GM18505 (cell line): Measurements from ENCODE around the gene PIK3CG.
"Not testable (repeated sequence)": the region's sequence is repeated elsewhere in the genome, so short reads cannot be mapped to it uniquely, and the experiment has no call there.

Experiments
- ATAC-seq: cut with Tn5 transposase; IDR thresholded peaks from one replicate; pipeline ENCODE4 v1.9.1; 2021; ENCODE audit not compliant: unreplicated experiment
- POLR2A ChIP-seq: IDR thresholded peaks from 4 replicates; pipeline ENCODE4 v1.6.1; 2011; ENCODE audit warnings: borderline replicate concordance; ENCODE audit not compliant: insufficient read depth, insufficient read length; ENCODE audit errors: extremely low read depth

Gene PIK3CG

DNA sequence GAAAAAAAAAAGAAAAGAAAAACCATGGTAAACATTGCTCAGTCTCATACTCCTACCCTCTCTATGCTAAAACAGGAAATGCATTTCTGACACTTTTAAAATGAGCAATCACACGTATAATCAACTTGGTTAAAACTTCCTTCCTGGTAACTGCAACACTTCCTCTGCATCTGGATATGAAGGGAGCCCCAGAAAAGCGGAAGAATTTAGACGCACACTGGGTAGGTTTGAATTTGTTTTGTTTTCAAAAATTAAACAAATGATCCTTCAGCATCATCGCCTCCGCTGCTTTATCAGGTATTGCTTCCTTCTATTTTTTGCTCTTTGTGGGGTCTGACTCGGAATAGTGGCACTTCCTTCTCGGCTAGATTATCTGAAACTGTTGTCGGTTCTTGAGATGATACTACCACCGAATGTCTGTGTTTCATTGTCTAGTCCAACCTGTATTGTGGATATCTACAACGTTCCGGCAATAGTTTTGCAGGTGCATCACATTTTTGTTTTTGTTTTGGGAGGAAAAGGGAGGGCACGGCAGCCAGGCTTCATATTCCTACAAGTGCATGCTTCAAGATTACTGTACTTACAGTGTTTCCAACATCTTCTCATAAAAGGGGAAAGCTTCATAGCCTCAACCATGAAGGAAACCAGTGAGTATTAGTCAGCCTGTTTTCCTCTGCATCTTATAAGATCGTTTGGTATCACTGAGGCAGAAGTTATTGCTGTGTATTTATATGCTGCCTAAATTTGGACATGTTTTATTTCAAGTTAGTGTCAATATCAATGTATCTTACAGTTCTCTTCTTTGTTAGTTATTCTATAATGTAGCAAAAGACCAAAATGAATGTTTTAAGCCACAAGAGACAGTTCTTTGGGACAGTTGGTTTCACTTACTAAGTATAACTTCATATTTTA, at the start of gene PIK3CG:
Gene PIK3CG (plus strand): TSS at position 153 of the 912 bp plus-strand sequence. CDS start 2,280 bp downstream, outside the sequence.
- peak; percentile 56 for ATAC-seq
- peak; percentile 34 for TF ChIP-seq POLR2A

DNA sequence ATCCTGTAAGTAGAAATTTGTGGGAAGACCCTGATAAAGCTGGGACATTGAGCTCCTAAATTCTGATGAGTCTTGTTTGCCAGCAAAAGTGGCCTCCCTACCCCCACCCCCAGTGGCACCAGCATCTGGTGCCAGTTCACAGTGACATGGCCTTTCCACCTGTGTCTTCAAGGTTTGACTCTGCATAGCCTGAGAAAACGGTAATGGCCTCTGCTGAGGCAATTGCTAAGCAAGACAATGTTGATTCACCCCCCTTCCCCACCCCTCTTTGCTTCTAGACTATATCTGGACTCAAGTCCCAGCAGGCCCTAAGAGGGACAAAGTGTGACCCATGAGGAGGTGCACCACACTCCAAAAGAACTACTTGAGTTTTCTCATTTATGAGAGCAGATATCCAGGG, 48.0 kb upstream of the PIK3CG start:
- no peak for ATAC-seq
- no peak for TF ChIP-seq POLR2A

DNA sequence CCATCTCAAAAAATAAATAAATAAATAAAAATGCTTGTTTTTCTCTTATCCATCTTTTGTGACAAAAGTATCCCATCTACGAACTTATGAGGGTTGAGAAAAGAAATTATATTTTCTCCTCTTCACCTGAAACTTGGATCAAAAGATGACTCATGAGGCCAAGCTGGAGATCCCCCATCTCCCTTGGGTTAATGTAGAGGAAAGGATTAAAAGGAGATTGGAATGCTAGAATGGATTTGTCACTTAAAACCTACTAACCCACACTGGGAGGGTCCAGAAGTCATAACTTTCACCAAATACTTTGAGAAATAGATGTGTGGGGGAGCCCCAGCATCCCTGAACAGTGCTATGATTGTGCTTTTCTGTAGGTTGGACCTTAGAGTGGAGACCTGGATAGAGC, 46.3 kb upstream of the PIK3CG start:
- no peak for TF ChIP-seq POLR2A
- no peak for ATAC-seq

DNA sequence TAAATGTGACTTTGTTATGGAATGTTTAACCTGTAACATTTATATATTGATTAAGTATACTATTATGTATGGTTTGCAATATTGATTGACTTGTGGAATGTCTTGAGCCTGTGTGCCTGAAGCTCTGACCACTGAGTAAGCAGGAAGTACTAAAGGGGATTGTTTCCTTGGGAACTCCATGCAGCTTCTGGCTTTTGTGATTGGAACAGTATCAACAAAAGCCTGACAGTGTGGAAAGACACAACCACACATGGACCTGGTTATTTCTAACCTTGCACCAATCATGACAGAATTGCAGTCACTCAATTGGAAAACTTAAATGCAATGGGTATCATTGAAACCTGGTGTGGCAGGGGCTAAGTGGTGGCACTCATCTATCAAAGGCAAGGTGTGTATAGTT, 45.5 kb upstream of the PIK3CG start:
- TF ChIP-seq POLR2A = no peak

DNA sequence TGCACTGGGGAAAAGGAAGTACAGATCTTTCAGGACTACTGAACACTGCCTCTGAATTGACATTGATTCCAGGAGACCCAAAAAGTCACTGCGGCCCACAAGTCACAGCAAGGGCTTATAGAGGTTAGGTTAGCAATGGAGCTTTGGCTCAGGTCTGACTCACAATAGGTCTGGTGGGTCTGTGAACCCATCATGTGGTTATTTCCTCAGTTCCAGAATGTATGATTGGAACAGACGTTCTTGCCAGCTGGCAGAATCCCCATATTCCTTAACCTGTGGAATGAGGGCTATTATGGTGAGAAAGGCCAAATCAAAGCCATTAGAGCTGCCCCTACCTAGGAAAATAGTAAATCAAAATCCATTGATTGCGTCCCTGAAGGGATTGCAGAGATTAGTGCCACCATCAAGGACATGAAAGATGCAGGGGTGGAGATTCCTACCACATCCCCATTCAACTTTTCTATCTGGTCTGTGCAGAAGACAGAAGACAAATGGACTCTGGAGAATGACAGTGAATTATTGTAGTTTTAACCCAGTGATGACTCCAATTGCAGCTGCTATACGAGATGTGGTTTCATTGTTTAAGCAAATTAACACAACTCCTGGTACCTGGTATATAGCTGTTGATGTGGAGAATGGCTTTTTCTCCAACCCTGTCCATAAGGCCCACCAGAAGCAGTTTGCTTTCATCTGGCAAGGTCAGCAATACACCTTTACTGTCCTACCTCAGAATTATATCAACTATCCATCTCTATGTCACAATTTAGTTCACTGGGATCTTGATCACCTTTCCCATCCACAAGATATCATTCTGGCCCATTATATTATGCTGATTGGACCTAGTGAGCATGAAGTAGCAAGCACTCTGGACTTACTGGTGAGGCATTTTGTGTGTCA, 44.5 kb upstream of the PIK3CG start:
- no peak for ATAC-seq
- no peak for TF ChIP-seq POLR2A

More for the DNA sequence above, 45.5 kb upstream of the PIK3CG start:
- no peak for ATAC-seq

- ATAC-seq = no peak
- TF ChIP-seq POLR2A = no peak
These were observed 41.5 kb upstream of the PIK3CG start for GRCh38 chr7:106823631-106824030.

DNA sequence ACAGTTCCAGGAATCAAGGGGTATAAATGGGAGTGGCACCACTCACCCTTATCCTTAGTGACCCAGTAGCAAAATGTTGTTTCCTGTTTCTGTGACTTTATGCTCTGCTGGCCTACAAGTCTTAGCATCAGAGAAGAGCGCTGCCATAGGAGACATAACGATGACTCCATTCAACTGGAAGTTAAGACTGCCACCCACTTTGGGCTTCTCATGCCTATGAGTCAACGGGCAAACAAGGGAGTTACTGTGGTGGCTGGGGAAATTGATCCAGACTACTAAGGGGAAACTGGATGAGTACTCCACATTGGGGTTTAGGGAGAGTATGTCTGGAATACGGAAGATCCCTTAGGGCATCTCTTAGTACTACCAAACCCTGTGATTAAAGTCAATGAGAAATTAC, 40.6 kb upstream of the PIK3CG start:
- no peak for TF ChIP-seq POLR2A
- no peak for ATAC-seq

DNA sequence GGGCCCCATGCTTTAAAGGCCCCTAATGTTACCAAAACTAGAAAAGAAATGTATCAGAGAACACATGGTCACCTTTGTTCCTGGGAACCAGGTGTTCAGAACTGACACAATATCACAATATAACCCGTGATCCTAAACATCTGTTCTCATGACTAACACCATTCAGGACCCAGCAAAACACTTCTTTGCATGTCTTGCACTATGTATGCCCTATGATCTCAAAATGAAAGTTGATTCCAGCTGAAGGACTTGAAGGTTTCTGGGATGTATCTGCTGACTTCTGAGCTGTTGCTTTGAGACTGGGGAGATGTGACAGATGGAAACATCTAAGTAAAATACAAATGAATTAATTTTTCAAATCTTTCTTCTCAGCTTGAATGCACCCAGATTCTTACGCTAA, 37.5 kb upstream of the PIK3CG start:
- no peak for ATAC-seq
- no peak for TF ChIP-seq POLR2A

- no peak for ATAC-seq
- TF ChIP-seq POLR2A = no peak
These were observed 35.6 kb upstream of the PIK3CG start for GRCh38 chr7:106829496-106829895.

DNA sequence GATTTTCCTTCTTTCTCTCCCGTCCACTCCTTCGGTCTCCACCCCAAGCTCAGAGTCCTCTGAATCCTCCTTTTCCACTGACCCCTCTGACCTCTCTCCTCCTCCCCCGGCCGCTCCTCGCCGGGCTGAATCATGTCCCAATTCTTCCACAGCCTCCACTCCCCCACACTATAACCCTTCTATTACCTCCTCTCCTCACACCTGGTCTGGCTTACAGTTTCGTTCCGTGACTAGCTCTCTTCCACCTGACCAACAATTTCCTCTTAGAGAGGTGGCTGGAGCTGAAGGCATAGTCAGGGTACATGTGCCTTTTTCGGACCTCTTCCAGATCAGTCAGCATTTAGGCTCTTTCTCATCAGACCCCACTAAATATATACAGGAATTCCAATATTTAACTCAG, 34.2 kb upstream of the PIK3CG start:
- not testable (repeated sequence) for ATAC-seq

DNA sequence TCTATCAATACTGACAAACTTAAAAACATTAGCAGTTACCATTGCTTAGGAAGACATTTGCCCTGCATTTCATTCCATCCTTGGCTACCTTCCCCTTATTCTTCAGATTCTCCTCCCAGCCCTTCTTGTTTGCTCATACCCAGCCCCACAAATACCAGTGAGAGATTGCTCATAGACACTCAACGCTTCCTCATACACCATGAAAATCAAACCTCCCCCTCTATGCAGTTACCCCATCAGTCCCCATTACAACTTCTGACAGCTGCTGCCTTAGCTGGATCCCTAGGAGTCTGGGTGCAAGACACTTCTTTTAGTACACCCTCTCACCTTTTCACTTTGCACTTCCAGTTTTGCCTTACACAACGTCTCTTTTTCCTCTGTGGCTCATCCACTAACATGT, 28.3 kb upstream of the PIK3CG start:
- TF ChIP-seq POLR2A = no peak
- no peak for ATAC-seq

- TF ChIP-seq POLR2A = no peak
- ATAC-seq = no peak
These were observed 25.6 kb upstream of the PIK3CG start for GRCh38 chr7:106839511-106839910.

DNA sequence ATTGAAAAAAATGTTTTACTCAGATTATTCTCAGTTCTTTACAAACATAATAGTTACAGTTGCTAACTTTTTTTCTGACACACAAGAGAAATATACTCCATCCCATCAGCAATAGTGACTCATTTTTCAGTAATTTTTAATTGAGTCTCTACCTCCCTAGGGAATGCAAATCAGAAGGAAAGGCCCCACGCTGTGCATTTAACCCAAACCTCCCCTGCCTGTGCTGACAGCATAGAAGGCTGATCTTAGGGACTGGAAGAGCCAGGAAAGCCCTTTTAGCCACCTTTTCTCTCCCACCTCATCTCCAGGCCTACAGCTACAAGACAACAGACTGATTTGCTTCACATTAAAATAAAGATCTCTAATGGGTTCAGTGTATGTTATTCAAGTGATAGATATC, 24.7 kb upstream of the PIK3CG start:
- ATAC-seq = no peak
- TF ChIP-seq POLR2A = no peak

GRCh38 chr7:106841896-106842390, 23.1 kb upstream of the PIK3CG start:
- no peak for ATAC-seq
- TF ChIP-seq POLR2A = no peak

DNA sequence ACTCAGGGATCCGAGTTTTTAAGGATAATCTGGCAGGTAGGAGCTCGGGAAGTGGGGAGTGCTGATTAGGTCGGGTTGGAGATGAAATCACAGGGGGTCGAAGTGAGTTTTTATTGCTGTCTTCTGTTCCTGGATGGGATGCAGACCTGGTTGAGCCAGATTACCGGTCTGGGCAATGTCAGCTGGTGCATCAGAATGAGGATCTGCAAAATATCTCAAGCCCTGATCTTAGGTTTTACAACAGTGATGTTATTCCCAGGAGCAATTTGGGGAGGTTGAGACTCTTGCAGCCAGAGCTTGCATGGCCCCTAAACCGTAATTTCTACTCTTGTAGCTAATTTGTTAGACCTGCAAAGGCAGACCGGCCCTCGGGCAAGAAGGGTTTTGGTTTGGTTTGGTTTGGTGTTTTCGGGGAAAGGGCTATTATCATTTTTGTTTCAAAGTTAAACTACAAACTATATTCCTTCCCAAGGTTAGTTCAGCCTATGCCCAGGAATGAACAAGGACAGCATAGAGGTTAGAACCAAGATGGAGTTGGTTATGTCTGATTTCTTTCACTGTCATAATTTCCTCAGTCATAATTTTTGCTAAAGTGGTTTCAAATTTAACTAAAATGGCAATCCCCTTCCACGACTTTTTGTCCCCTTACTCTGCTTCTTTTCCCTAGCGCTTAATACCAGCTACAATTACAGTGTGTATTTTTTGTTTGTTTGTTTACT, 20.6 kb upstream of the PIK3CG start:
- TF ChIP-seq POLR2A = no peak
- no peak for ATAC-seq
